Left lung (tissue), 10 donors: ENCODE results near the gene TUBB8. TPM values are rescaled to one million over a fixed set of nuclear protein-coding genes. Genes with fewer than 3 reads are reported as not detected.

Experiments used
- ATAC-seq: fragments of 200-7000 bp; cut with Tn5 transposase; one replicate; pipeline ENCODE4 v1.9.1; 2020; ENCODE audit warnings: moderate library complexity
- DNase-seq, 4 donors: peaks; one replicate each; pipeline ENCODE4 v3.0.0-alpha.2; 2013 to 2020
- H3K27ac ChIP-seq, 2 donors: fragments of 200-600 bp; sonication (generic) in 1 of 2; one replicate each; pipeline versions ENCODE4 v1.5.0 to v1.8.0; 2020 to 2021
- H3K27me3 ChIP-seq, 2 donors: fragments of 200-600 bp; sonication (generic) in 1 of 2; one replicate each; pipeline versions ENCODE4 v1.5.0 to v1.8.0; 2020 to 2021
- H3K36me3 ChIP-seq, 2 donors: fragments of 200-600 bp; sonication (generic) in 1 of 2; one replicate each; pipeline versions ENCODE4 v1.5.0 to v1.8.0; 2020 to 2021
- H3K4me1 ChIP-seq, 2 donors: fragments of 200-600 bp; one replicate each; pipeline ENCODE4 v1.8.0; 2021
- H3K4me3 ChIP-seq, 2 donors: fragments of 200-600 bp; sonication (generic) in 1 of 2; one replicate each; pipeline versions ENCODE4 v1.5.0 to v1.8.0; 2020 to 2021; ENCODE audit warnings: mild to moderate bottlenecking in 1 of 2
- H3K9me3 ChIP-seq, 2 donors: fragments of 200-600 bp; sonication (generic) in 1 of 2; one replicate each; pipeline versions ENCODE4 v1.5.0 to v1.8.0; 2020 to 2021
- intact Hi-C, 2 donors: fragments of 100-400 bp; cut with DNase I; formaldehyde crosslinking; loops; one replicate each; pipeline versions ENCODE4 v1.11.2 to v1.14.2; 2022
- polyA plus RNA-seq, 6 donors: library from polyadenylated mRNA; unstranded; fragments of 120-200 nt; gene quantifications; one replicate each; pipeline ENCODE4 v1.2.1, GENCODE V29; 2013; ENCODE audit not compliant: insufficient read length in 6 of 6
- total RNA-seq, 2 donors: library from RNA; stranded (reverse); fragmentation: NEBNext Ultra II Directional; extraction: Animal tissue kit (Norgen Biotek cat#: 25700); gene quantifications; one replicate each; pipeline ENCODE4 v1.2.1, GENCODE V29; 2021
- TF ChIP-seq, protein P1 (sequence below), 2 donors: fragments of 200-600 bp; sonication (generic) in 1 of 2; IDR thresholded peaks; one replicate each; pipeline versions ENCODE4 v1.5.0 to v1.8.0; 2021; ENCODE audit warnings: antibody characterized with exemption in 2 of 2
- donor health status: DM: no; HTN: yes; CAD: no.
- donor health status: DM: no; HTN: no; CAD: no.

Gene TUBB8
- total and polyA plus RNA-seq, 8 donors: 0.26 to 1.3 (median 0.62) TPM; not detected in 1

DNA sequence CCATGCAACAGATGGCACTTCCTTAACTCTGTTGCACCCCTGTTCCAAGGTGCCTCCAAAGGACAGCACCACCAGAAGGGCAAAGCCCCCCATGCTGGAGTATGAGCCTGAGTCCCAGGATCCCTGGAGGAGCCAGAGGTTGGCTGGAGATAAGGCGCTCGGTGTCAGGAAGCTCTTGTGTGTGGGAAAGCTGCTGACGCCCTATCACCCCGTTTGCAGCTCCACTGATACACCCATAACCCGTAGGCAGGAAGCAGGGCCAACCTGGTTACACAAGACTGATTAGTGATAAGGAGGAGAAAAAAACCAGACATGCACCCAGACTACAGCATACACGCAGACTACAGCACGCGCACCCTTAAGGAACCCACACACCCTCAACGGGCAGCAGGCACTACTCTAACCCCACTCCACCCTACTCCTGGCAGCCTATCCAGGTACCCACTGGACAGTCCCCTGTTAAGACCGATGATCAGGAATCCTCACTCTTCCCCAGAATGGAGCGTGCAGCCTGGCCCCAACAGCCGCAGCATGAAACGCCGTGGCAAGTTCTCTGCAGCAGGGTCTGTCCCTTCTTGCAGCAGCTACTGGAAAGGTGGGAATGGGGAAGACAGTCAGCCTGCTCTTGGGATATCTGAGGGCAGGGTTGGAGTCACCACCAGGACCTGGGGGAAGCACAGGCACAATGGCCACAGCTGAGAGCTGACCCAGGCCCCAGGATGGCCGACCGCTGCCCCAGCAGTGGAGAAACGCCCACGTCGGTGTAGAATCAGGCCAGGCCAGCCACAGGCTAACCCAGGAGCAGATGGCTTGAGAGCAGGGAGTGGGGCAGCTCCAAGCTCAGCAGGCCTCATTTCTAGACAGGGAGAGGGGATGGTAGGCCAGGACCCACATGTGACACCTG is 38.3 kb upstream of the TUBB8 start:
- DNase-seq: peak in 1 of 4 donors; percentile 13
- Histone ChIP-seq H3K4me3 (no peak overlapping the region), H3K27ac (no peak overlapping the region), H3K27me3 (no peaks in the 10 kb centered on the region), H3K36me3 (no peaks in the 10 kb centered on the region), H3K9me3 (no peaks in the 10 kb centered on the region), H3K4me1 (peaks cover 0 to 4% of the 10 kb centered on the region in 2 donors)
- ATAC-seq: no peak
- intact Hi-C loops: no loop called here
- TF ChIP-seq, protein P1, sequence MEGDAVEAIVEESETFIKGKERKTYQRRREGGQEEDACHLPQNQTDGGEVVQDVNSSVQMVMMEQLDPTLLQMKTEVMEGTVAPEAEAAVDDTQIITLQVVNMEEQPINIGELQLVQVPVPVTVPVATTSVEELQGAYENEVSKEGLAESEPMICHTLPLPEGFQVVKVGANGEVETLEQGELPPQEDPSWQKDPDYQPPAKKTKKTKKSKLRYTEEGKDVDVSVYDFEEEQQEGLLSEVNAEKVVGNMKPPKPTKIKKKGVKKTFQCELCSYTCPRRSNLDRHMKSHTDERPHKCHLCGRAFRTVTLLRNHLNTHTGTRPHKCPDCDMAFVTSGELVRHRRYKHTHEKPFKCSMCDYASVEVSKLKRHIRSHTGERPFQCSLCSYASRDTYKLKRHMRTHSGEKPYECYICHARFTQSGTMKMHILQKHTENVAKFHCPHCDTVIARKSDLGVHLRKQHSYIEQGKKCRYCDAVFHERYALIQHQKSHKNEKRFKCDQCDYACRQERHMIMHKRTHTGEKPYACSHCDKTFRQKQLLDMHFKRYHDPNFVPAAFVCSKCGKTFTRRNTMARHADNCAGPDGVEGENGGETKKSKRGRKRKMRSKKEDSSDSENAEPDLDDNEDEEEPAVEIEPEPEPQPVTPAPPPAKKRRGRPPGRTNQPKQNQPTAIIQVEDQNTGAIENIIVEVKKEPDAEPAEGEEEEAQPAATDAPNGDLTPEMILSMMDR (IDR thresholded peaks at IDR 0.05): no peak

DNA sequence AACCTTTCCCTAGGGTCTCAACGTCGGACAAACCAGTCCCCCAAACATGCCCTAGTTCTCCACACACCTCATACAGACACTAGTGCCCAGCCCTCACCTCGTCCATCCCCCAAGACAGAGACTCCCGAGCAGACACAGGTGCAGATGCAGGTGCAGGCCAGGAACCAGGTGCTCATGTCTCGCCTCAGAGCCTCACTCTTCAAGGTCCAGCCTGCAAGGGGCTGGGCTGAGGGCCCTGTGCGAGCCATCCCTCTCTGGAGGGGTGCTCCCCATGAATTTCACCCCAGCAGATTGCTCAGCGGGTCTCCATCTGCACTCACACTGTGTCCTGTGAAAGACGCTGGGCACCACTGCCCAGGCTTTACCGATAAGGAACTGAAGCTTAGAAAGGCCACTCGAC is 36.9 kb upstream of the TUBB8 start:
- H3K4me1 ChIP-seq: no peaks in the 10 kb centered on the region
- no peak overlapping the region for H3K4me3 ChIP-seq
- intact Hi-C loops: no loop called here
- no peaks in the 10 kb centered on the region for H3K9me3 ChIP-seq
- no peaks in the 10 kb centered on the region for H3K36me3 ChIP-seq
- ATAC-seq: no peak
- DNase-seq: no peak
- H3K27ac ChIP-seq: no peak overlapping the region
- peaks cover 0 to 9% of the 10 kb centered on the region in 2 donors for H3K27me3 ChIP-seq
- TF ChIP-seq, protein P1 (IDR thresholded peaks at IDR 0.05): no peak

- intact Hi-C loops: no loop called here
- peaks cover 0 to 14% of the 10 kb centered on the region in 2 donors for H3K27me3 ChIP-seq
- no peak overlapping the region for H3K4me3 ChIP-seq
- no peaks in the 10 kb centered on the region for H3K36me3 ChIP-seq
- ATAC-seq (no peak), DNase-seq (no peak)
- no peak overlapping the region for H3K27ac ChIP-seq
- no peaks in the 10 kb centered on the region for H3K4me1 ChIP-seq
- no peaks in the 10 kb centered on the region for H3K9me3 ChIP-seq
- TF ChIP-seq, protein P1 (IDR thresholded peaks at IDR 0.05): no peak
Observed at GRCh38 chr10:85044-85443, 35.9 kb upstream of the TUBB8 start.

- Histone ChIP-seq H3K4me1 (no peaks in the 10 kb centered on the region), H3K4me3 (no peak overlapping the region), H3K27me3 (peaks cover 0 to 25% of the 10 kb centered on the region in 2 donors), H3K36me3 (no peaks in the 10 kb centered on the region), H3K27ac (no peak overlapping the region), H3K9me3 (no peaks in the 10 kb centered on the region)
- TF ChIP-seq, protein P1 (IDR thresholded peaks at IDR 0.05): no peak
- DNase-seq (no peak), ATAC-seq (no peak)
- intact Hi-C loops: no loop called here
Observed at GRCh38 chr10:83930-84530, 34.9 kb upstream of the TUBB8 start.

DNA sequence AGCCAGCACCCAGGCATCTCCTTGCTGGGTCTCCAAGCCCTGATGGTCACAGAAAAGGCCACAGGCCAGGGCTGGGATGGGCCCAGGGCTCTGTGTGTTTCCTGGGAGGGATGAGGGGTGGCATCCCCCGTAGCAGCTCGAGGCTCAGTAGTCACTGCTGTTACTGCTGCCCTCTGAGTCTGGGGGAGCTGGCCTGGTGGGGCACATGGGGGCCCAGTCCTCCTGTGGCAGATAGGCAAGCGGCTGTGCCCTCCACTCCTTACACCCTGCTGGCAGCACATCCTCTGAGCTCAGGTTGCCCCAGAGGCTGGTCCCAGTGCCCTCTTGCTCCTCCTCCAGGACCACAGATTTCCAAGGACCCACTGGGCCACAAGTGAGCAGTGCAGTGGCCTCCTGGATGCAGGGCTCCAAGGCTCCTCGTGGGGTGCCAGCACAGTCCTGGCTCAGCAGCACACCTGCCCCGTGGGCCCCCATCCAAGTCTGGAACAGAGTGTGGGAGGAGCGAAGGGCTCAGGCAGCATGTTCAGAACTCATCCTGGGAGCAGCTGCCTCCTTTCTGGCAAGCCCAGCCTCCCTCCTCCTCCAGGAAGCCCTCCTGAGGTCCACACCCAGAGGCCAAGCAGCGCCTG is 31.5 kb upstream of the TUBB8 start:
- Histone ChIP-seq H3K9me3 (no peaks in the 10 kb centered on the region), H3K27me3 (peaks cover 0 to 53% of the 10 kb centered on the region in 2 donors), H3K4me1 (no peaks in the 10 kb centered on the region), H3K4me3 (no peak overlapping the region), H3K27ac (no peak overlapping the region), H3K36me3 (no peaks in the 10 kb centered on the region)
- DNase-seq: no peak
- intact Hi-C loops: no loop called here
- TF ChIP-seq, protein P1 (IDR thresholded peaks at IDR 0.05): no peak
- ATAC-seq: no peak
